CD14-positive monocyte (primary cell): Measurements from ENCODE around the gene PSTPIP2. TPM values are rescaled to one million over a fixed set of nuclear protein-coding genes. Genes with fewer than 3 reads are reported as not detected.

Experiments
- DNase-seq, 3 donors: peaks; one replicate each; pipeline ENCODE4 v3.0.0-alpha.2; 2011 to 2022
- H2AFZ ChIP-seq: 2 replicates; pipeline ENCODE4 v1.6.0; 2012; ENCODE audit warnings: mild to moderate bottlenecking, low read depth, low read length, inconsistent platforms; ENCODE audit not compliant: insufficient read depth, poor library complexity, severe bottlenecking
- H3K27ac ChIP-seq, 2 donors: 1 replicate in 1 of 2; 2 replicates in 1 of 2; pipeline ENCODE4 v1.5.1; 2012 to 2013; ENCODE audit warnings: low read length in 2 of 2, control low read depth in 1 of 2, inconsistent platforms in 1 of 2, low read depth in 1 of 2, mild to moderate bottlenecking in 1 of 2
- H3K27me3 ChIP-seq, 2 donors: one replicate each; pipeline versions ENCODE4 v1.6.0 to v1.6.1; 2011 to 2013; ENCODE audit warnings: low read length in 2 of 2; ENCODE audit not compliant: control insufficient read depth in 2 of 2, insufficient read depth in 2 of 2
- H3K36me3 ChIP-seq, 2 donors: replicated peaks in 1 of 2; 1 replicate in 1 of 2; 2 replicates in 1 of 2; pipeline versions ENCODE4 v1.5.1 to v1.6.1; 2012 to 2013; ENCODE audit warnings: low read length in 2 of 2, control low read depth in 1 of 2, inconsistent platforms in 1 of 2, mild to moderate bottlenecking in 1 of 2; ENCODE audit not compliant: insufficient read depth in 2 of 2, control insufficient read depth in 1 of 2
- H3K4me1 ChIP-seq, 2 donors: 1 replicate in 1 of 2; 2 replicates in 1 of 2; pipeline versions ENCODE4 v1.5.1 to v1.6.1; 2012 to 2013; ENCODE audit warnings: low read length in 2 of 2, control low read depth in 1 of 2, inconsistent platforms in 1 of 2, mild to moderate bottlenecking in 1 of 2, moderate library complexity in 1 of 2; ENCODE audit not compliant: insufficient read depth in 2 of 2, control insufficient read depth in 1 of 2
- H3K4me2 ChIP-seq: replicated peaks from 2 replicates; pipeline ENCODE3; 2012; ENCODE audit warnings: low read length, moderate library complexity, mild to moderate bottlenecking; ENCODE audit not compliant: poor library complexity, severe bottlenecking; ENCODE audit errors: extremely low read depth
- H3K4me3 ChIP-seq, 3 experiments: fragments of 200-600 bp in 1 of 3; sonication (generic) in 1 of 3; replicated peaks in 1 of 3; 1 replicate in 2 of 3; 2 replicates in 1 of 3; pipeline ENCODE4 v1.5.1; 2011 to 2013; ENCODE audit warnings: low read length in 3 of 3, mild to moderate bottlenecking in 3 of 3, control low read depth in 2 of 3, low read depth in 2 of 3, inconsistent platforms in 1 of 3, moderate library complexity in 1 of 3
- H3K79me2 ChIP-seq: 2 replicates; pipeline ENCODE4 v1.6.0; 2012; ENCODE audit warnings: mild to moderate bottlenecking, control low read depth, inconsistent platforms, low read length, moderate library complexity; ENCODE audit not compliant: insufficient read depth
- H3K9ac ChIP-seq: 2 replicates; pipeline ENCODE4 v1.6.0; 2017; ENCODE audit warnings: low read length, mild to moderate bottlenecking; ENCODE audit not compliant: insufficient read depth, poor library complexity, severe bottlenecking
- H3K9me3 ChIP-seq, 2 donors: replicated peaks in 1 of 2; 1 replicate in 1 of 2; 2 replicates in 1 of 2; pipeline versions ENCODE4 v1.5.1 to v1.6.1; 2012 to 2013; ENCODE audit warnings: low read length in 2 of 2, control low read depth in 1 of 2; ENCODE audit not compliant: control insufficient read depth in 1 of 2, insufficient read depth in 1 of 2
- H4K20me1 ChIP-seq: 2 replicates; pipeline ENCODE4 v1.6.0; 2012; ENCODE audit warnings: mild to moderate bottlenecking, low read length, control low read depth, moderate library complexity; ENCODE audit not compliant: insufficient read depth
- H3K27ac Mint-ChIP-seq, 7 donors: one replicate each; pipeline ENCODE4 v1.8.0; 2020; ENCODE audit warnings: mild to moderate bottlenecking in 7 of 7, mixed read lengths in 7 of 7, moderate library complexity in 6 of 7, inconsistent platforms in 2 of 7
- H3K27me3 Mint-ChIP-seq, 3 donors: one replicate each; pipeline ENCODE4 v1.8.0; 2021 to 2022; ENCODE audit warnings: low read depth in 3 of 3, mild to moderate bottlenecking in 3 of 3, mixed read lengths in 3 of 3, moderate library complexity in 3 of 3, inconsistent platforms in 1 of 3
- H3K36me3 Mint-ChIP-seq, 2 donors: one replicate each; pipeline ENCODE4 v1.8.0; 2020; ENCODE audit warnings: mixed read lengths in 2 of 2, inconsistent platforms in 1 of 2, mild to moderate bottlenecking in 1 of 2
- H3K4me1 Mint-ChIP-seq: one replicate; pipeline ENCODE4 v1.8.0; 2020; ENCODE audit warnings: mild to moderate bottlenecking, mixed read lengths
- H3K4me3 Mint-ChIP-seq, 2 donors: one replicate each; pipeline ENCODE4 v1.8.0; 2020; ENCODE audit warnings: mild to moderate bottlenecking in 2 of 2, mixed read lengths in 2 of 2, moderate library complexity in 1 of 2
- H3K9me3 Mint-ChIP-seq, 7 donors: one replicate each; pipeline ENCODE4 v1.8.0; 2020 to 2022; ENCODE audit warnings: mixed read lengths in 7 of 7, mild to moderate bottlenecking in 6 of 7, moderate library complexity in 6 of 7, inconsistent platforms in 2 of 7
- CTCF ChIP-seq: fragments of 200-600 bp; IDR thresholded peaks from one replicate; pipeline ENCODE4 v1.8.0; 2022; ENCODE audit warnings: antibody characterized with exemption, mild to moderate bottlenecking
- WGBS: methylation state at CpG from one replicate; pipeline ENCODE4 v1.1.5; 2013; ENCODE audit warnings: missing lambda C conversion rate; ENCODE audit not compliant: insufficient coverage; 5-methylcytosine and 5-hydroxymethylcytosine counted together
- intact Hi-C, 2 donors: fragments of 100-400 bp; cut with micrococcal nuclease; formaldehyde crosslinking; loops; one replicate each; pipeline versions ENCODE4 v1.15.0 to v1.15.1; 2023
- polyA plus RNA-seq, 3 donors: library from polyadenylated mRNA; depleted of rRNA in 1 of 3; unstranded in 2 of 3; stranded (reverse) in 1 of 3; fragments of 300-500 nt in 2 of 3; fragments of >200 nt in 1 of 3; fragmentation: Illumina TruSeq in 2 of 3; gene quantifications; 1 replicate in 2 of 3; 2 replicates in 1 of 3; pipeline ENCODE4 v1.2.3, GENCODE V29; 2012 to 2021

PSTPIP2 gene
- polyA plus RNA-seq, 3 donors, result 35.0 to 64.1 (median 42.3) TPM

- TF ChIP-seq CTCF, result no peak
- peak overlapping the region in 4 of 7 donors; percentile 36 to 63 (median 53) for H3K27ac Mint-ChIP-seq
- H3K27me3 Mint-ChIP-seq, result no peaks in the 10 kb centered on the region
- H3K4me1 Mint-ChIP-seq, result peaks cover 57% of the 10 kb centered on the region
- Histone ChIP-seq H3K27me3 (no peaks in the 10 kb centered on the region), H3K9ac (no peak overlapping the region), H3K4me1 (peaks cover 22 to 27% of the 10 kb centered on the region in 2 donors), H3K36me3 (peaks cover 0 to 1% of the 10 kb centered on the region in 2 donors), H4K20me1 (peaks cover 100% of the 10 kb centered on the region), H3K4me3 (no peak overlapping the region), H3K79me2 (peaks cover 96% of the 10 kb centered on the region), H3K4me2 (no peak overlapping the region), H3K9me3 (no peaks in the 10 kb centered on the region), H3K27ac (no peak overlapping the region), H2AFZ (no peak overlapping the region)
- 69% methylated on average over 6 of the region's 6 CpGs for WGBS
- DNase-seq, result peak in 2 of 3 donors; percentile 23 to 92
- peaks cover 0 to 1% (median 0%) of the 10 kb centered on the region in 7 donors for H3K9me3 Mint-ChIP-seq
- H3K36me3 Mint-ChIP-seq, result peaks cover 10 to 12% of the 10 kb centered on the region in 2 donors
- H3K4me3 Mint-ChIP-seq, result no peak overlapping the region
- intact Hi-C loops, result no loop called here
These were observed 20.2 kb downstream of the PSTPIP2 start for GRCh38 chr18:46051731-46052461.

- Histone ChIP-seq H3K9ac (no peak overlapping the region), H3K79me2 (peaks cover 97% of the 10 kb centered on the region), H3K4me3 (no peak overlapping the region), H3K4me2 (no peak overlapping the region), H3K27me3 (no peaks in the 10 kb centered on the region), H3K36me3 (peaks cover 0 to 14% of the 10 kb centered on the region in 2 donors), H3K4me1 (peaks cover 13 to 18% of the 10 kb centered on the region in 2 donors), H3K9me3 (no peaks in the 10 kb centered on the region), H2AFZ (no peak overlapping the region), H4K20me1 (peaks cover 97% of the 10 kb centered on the region), H3K27ac (no peak overlapping the region)
- Mint-ChIP-seq H3K4me1 (peaks cover 46% of the 10 kb centered on the region), H3K4me3 (no peak overlapping the region), H3K27ac (no peak overlapping the region), H3K36me3 (peaks cover 17 to 20% of the 10 kb centered on the region in 2 donors), H3K9me3 (peaks cover 0 to 1% (median under 1%) of the 10 kb centered on the region in 7 donors), H3K27me3 (no peaks in the 10 kb centered on the region)
- no CpG with 5 or more reads among the region's 5 CpGs for WGBS
- intact Hi-C loops, result no loop called here
- no peak for DNase-seq
- no peak for TF ChIP-seq CTCF
These were observed 21.8 kb downstream of the PSTPIP2 start for GRCh38 chr18:46050268-46050667.
